Liver (tissue), 9 donors: ENCODE data around the gene AMER2. TPM values are rescaled to one million over a fixed set of nuclear protein-coding genes. Genes with fewer than 3 reads are reported as not detected.

Experiments used
- DNase-seq: peaks from one replicate; pipeline ENCODE4 v3.0.0-alpha.2; 2017; ENCODE audit warnings: low spot score
- H3K27ac ChIP-seq, 2 donors: one replicate each; pipeline ENCODE4 v1.7.0; 2013; ENCODE audit warnings: inconsistent platforms in 2 of 2, low read length in 2 of 2, control low read depth in 1 of 2, low read depth in 1 of 2, mild to moderate bottlenecking in 1 of 2
- H3K27me3 ChIP-seq, 4 donors: one replicate each; pipeline versions ENCODE4 v1.6.1 to v1.7.0; 2013; ENCODE audit warnings: low read length in 3 of 4, inconsistent platforms in 1 of 4, mild to moderate bottlenecking in 1 of 4, moderate library complexity in 1 of 4; ENCODE audit not compliant: control insufficient read depth in 4 of 4, insufficient read depth in 4 of 4
- H3K36me3 ChIP-seq, 4 donors: one replicate each; pipeline versions ENCODE4 v1.6.1 to v1.7.0; 2013; ENCODE audit warnings: low read length in 3 of 4, mild to moderate bottlenecking in 3 of 4, low read depth in 1 of 4, moderate library complexity in 1 of 4; ENCODE audit not compliant: control insufficient read depth in 4 of 4, insufficient read depth in 3 of 4
- H3K4me1 ChIP-seq, 4 donors: one replicate each; pipeline versions ENCODE4 v1.6.1 to v1.7.0; 2013; ENCODE audit warnings: low read length in 3 of 4, mild to moderate bottlenecking in 3 of 4, moderate library complexity in 1 of 4; ENCODE audit not compliant: control insufficient read depth in 4 of 4, insufficient read depth in 4 of 4
- H3K4me3 ChIP-seq, 3 donors: one replicate each; pipeline versions ENCODE4 v1.6.1 to v1.7.0; 2013; ENCODE audit warnings: low read length in 3 of 3, control low read depth in 1 of 3, low read depth in 1 of 3, mild to moderate bottlenecking in 1 of 3
- H3K9ac ChIP-seq, 2 donors: one replicate each; pipeline ENCODE4 v1.7.0; 2013; ENCODE audit warnings: low read length in 2 of 2, mild to moderate bottlenecking in 2 of 2, moderate library complexity in 2 of 2, control low read depth in 1 of 2, low read depth in 1 of 2
- H3K9me3 ChIP-seq, 4 donors: one replicate each; pipeline versions ENCODE4 v1.6.1 to v1.7.0; 2013; ENCODE audit warnings: low read length in 3 of 4; ENCODE audit not compliant: control insufficient read depth in 4 of 4
- ATF3 ChIP-seq: IDR thresholded peaks from 2 replicates; pipeline ENCODE4 v1.6.1; 2016; ENCODE audit warnings: antibody characterized with exemption
- CTCF ChIP-seq: fragments of 150-350 bp; IDR thresholded peaks from 2 replicates; pipeline ENCODE4 v1.5.1; 2017; ENCODE audit warnings: improper control_type of control experiment, low read depth, low read length; ENCODE audit not compliant: missing input control
- EGR1 ChIP-seq, 2 donors: IDR thresholded peaks; 2 replicates each; pipeline ENCODE4 v1.6.1; 2016 to 2018; ENCODE audit warnings: antibody characterized with exemption in 2 of 2, low read depth in 2 of 2
- FOXA2 ChIP-seq: IDR thresholded peaks from 2 replicates; pipeline ENCODE4 v1.6.1; 2016; ENCODE audit warnings: antibody characterized with exemption
- GABPA ChIP-seq, 2 donors: IDR thresholded peaks in 1 of 2; conservative IDR thresholded peaks in 1 of 2; 2 replicates each; pipeline ENCODE4 v1.6.1; 2016; ENCODE audit warnings: antibody characterized with exemption in 2 of 2, mild to moderate bottlenecking in 1 of 2, moderate library complexity in 1 of 2
- HNF4A ChIP-seq, 2 donors: conservative IDR thresholded peaks; 2 replicates each; pipeline ENCODE4 v1.6.1; 2016; ENCODE audit warnings: antibody characterized with exemption in 2 of 2, mild to moderate bottlenecking in 2 of 2
- HNF4G ChIP-seq: IDR thresholded peaks from 2 replicates; pipeline ENCODE4 v1.6.1; 2016; ENCODE audit warnings: antibody characterized with exemption
- JUND ChIP-seq, 2 donors: IDR thresholded peaks; 2 replicates each; pipeline ENCODE4 v1.6.1; 2016; ENCODE audit warnings: antibody characterized with exemption in 2 of 2
- NR2F2 ChIP-seq: IDR thresholded peaks from 2 replicates; pipeline ENCODE4 v1.6.1; 2016; ENCODE audit warnings: antibody characterized with exemption
- RAD21 ChIP-seq, 2 donors: IDR thresholded peaks; 2 replicates each; pipeline ENCODE4 v1.6.1; 2016; ENCODE audit warnings: antibody characterized with exemption in 2 of 2, mild to moderate bottlenecking in 2 of 2
- REST ChIP-seq: IDR thresholded peaks from 2 replicates; pipeline ENCODE4 v1.6.1; 2016; ENCODE audit warnings: antibody characterized with exemption, mild to moderate bottlenecking
- RXRA ChIP-seq, 2 donors: IDR thresholded peaks; 2 replicates each; pipeline ENCODE4 v1.6.1; 2017 to 2018; ENCODE audit warnings: antibody characterized with exemption in 2 of 2, mild to moderate bottlenecking in 1 of 2
- SP1 ChIP-seq: IDR thresholded peaks from 2 replicates; pipeline ENCODE4 v1.6.1; 2018; ENCODE audit warnings: antibody characterized with exemption, mild to moderate bottlenecking
- TAF1 ChIP-seq: conservative IDR thresholded peaks from 2 replicates; pipeline ENCODE4 v1.6.1; 2016; ENCODE audit warnings: antibody characterized with exemption, mild to moderate bottlenecking
- YY1 ChIP-seq: IDR thresholded peaks from 2 replicates; pipeline ENCODE4 v1.6.1; 2016; ENCODE audit warnings: antibody characterized with exemption, mild to moderate bottlenecking
- ZBTB33 ChIP-seq: IDR thresholded peaks from 2 replicates; pipeline ENCODE4 v1.6.1; 2016; ENCODE audit warnings: antibody characterized with exemption
- WGBS: extraction: QIAGEN DNeasy Blood & Tissue Kit; methylation state at CpG from one replicate; pipeline ENCODE4 v1.1.7; 2013; 5-methylcytosine and 5-hydroxymethylcytosine counted together
- polyA plus RNA-seq, 2 donors: library from polyadenylated mRNA; stranded (reverse) in 1 of 2; unstranded in 1 of 2; fragments of 200-250 nt in 1 of 2; fragments of >200 nt in 1 of 2; fragmentation: Nextera tagmentation in 1 of 2; extraction: Ambion mirVana in 1 of 2; gene quantifications; one replicate each; pipeline versions ENCODE4 v1.2.1 to v1.2.3, GENCODE V29; 2013 to 2015
- total RNA-seq, 2 donors: library from RNA; depleted of rRNA; stranded (reverse); fragments of >200 nt; gene quantifications; one replicate each; pipeline ENCODE4 v1.2.3, GENCODE V29; 2014
- TF ChIP-seq, protein P1 (sequence below): IDR thresholded peaks from 2 replicates; pipeline ENCODE4 v1.6.1; 2016; ENCODE audit warnings: antibody characterized with exemption
- donor health status: healthy.
- donor health status: healthy.
- donor health status: healthy.
- donor health status: healthy.
- donor health status: healthy.

Gene AMER2
- total and polyA plus RNA-seq, 4 donors = not detected

DNA sequence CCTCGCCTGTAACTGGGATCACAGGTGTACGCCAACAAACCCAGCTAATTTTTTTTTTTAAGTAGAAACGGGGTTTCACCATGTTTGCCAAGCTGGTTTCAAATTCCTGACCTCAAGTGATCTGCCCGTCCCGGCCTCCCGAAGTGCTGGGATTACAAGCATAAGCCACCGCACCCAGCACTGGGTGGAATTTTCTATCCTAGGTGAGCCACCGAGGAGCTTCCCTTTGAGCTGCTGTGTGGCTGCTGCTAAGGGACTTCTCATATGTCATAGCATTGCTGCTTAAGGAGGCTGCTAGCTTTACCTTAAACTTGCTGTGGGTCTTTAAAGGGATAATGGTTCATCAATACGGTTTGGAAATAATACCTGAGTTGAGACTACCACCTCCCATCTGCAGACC, 2.9 kb upstream of the AMER2 start:
- no peak for TF ChIP-seq EGR1 (IDR thresholded peaks at IDR 0.05; ENCODE audit: low read depth in 2 of 2)
- no peak for TF ChIP-seq GABPA (IDR thresholded peaks at IDR 0.05 in 1 of 2, conservative IDR thresholded peaks at IDR 0.05 in 1 of 2)
- TF ChIP-seq HNF4A (conservative IDR thresholded peaks at IDR 0.05) = no peak
- TF ChIP-seq, protein P1, sequence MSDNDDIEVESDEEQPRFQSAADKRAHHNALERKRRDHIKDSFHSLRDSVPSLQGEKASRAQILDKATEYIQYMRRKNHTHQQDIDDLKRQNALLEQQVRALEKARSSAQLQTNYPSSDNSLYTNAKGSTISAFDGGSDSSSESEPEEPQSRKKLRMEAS = no peak
- no peak for TF ChIP-seq ATF3
- TF ChIP-seq TAF1 = no peak
- TF ChIP-seq YY1 = no peak
- no peak for TF ChIP-seq JUND (IDR thresholded peaks at IDR 0.05)
- TF ChIP-seq FOXA2 = no peak
- TF ChIP-seq HNF4G = no peak
- no peak for TF ChIP-seq REST
- no peak for TF ChIP-seq CTCF
- TF ChIP-seq ZBTB33 = no peak
- TF ChIP-seq RXRA (IDR thresholded peaks at IDR 0.05) = no peak
- no peak for TF ChIP-seq NR2F2
- no peak for TF ChIP-seq RAD21 (IDR thresholded peaks at IDR 0.05)
- no peak for TF ChIP-seq SP1
- no peak for DNase-seq
- Histone ChIP-seq H3K9ac (no peak overlapping the region), H3K4me3 (no peak overlapping the region), H3K36me3 (no peaks in the 10 kb centered on the region), H3K27me3 (peaks cover 8 to 17% (median 10%) of the 10 kb centered on the region in 4 donors), H3K27ac (no peak overlapping the region), H3K4me1 (peaks cover 0 to 10% (median 3%) of the 10 kb centered on the region in 4 donors), H3K9me3 (peaks cover 0 to 15% (median 9%) of the 10 kb centered on the region in 4 donors)
- WGBS = 69% methylated on average over 9 of the region's 9 CpGs

DNA sequence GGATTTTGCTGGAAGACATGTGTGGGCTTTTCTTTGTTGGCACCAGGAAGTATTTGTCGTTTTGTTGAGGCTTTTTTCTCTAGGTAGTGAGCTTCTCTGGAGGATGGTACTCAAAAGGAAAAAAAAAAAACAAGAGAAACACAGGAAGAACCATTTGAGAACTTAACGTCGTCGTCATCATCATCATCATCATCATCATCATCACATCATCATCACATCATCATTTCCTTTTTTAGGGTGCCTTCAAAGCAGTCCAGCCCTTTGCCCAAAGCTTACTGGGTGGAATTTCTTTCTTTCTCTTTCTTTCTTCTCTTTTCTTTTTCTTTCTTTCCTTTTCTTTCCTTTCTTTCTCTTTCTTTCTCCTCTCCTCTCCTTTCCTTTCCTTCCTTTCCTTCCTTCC, 2.2 kb upstream of the AMER2 start:
- H3K9ac ChIP-seq = no peak overlapping the region
- peaks cover 8 to 14% (median 10%) of the 10 kb centered on the region in 4 donors for H3K27me3 ChIP-seq
- 62% methylated on average over 4 of the region's 4 CpGs for WGBS
- TF ChIP-seq RAD21 (IDR thresholded peaks at IDR 0.05) (no peak), YY1 (no peak)
- H3K27ac ChIP-seq = no peak overlapping the region
- DNase-seq = no peak
- H3K36me3 ChIP-seq = no peaks in the 10 kb centered on the region
- no peak overlapping the region for H3K4me3 ChIP-seq
- peaks cover 0 to 10% (median 3%) of the 10 kb centered on the region in 4 donors for H3K4me1 ChIP-seq
- peaks cover 0 to 15% (median 8%) of the 10 kb centered on the region in 4 donors for H3K9me3 ChIP-seq
